ENCODE measurements around the gene MAPRE3.

Gene MAPRE3

DNA sequence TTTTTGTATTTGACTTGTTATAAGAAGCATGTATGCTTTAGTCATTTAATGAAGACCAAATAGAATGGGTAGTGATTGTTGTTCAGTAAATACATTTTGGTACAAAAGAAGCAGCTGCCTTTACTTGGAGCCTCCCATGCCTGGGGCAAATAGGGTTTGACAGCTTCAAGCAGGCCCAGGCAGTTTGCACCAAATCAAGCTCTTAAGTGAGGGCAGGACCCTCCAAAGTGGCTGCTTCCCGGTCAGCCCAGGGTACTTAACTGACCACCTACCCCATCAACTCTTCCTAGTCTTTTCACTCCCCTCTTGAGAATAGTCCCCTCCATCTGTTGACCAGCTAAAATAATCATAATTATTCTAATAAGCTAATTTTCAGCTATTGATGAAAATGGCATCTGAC is 5.2 kb downstream of the MAPRE3 start:
- TF ChIP-seq HDGF (IDR thresholded peaks at IDR 0.05; ENCODE audit: borderline replicate concordance) (no peak), ARNT (IDR thresholded peaks at IDR 0.05) (no peak), CTBP1 (IDR thresholded peaks at IDR 0.05; ENCODE audit: borderline replicate concordance) (no peak), NFRKB (IDR thresholded peaks at IDR 0.05) (no peak), SP1 (IDR thresholded peaks at IDR 0.05) (no peak), FOXM1 (IDR thresholded peaks at IDR 0.05; ENCODE audit: borderline replicate concordance) (no peak), FOXK2 (IDR thresholded peaks at IDR 0.05) (no peak), ZNF384 (IDR thresholded peaks at IDR 0.05) (no peak)
- DNase-seq (ENCODE audit: extremely low spot score): no peak
- CTCF ChIA-PET: interaction anchor here (0.9 kb wide), 1 partner anchor 41 kb away, joined by 3 read pairs; no protein-coding TSS in a partner anchor
- POLR2A ChIA-PET: interaction anchor here (1.0 kb wide), 1 partner anchor 41 kb away, joined by 3 read pairs; no protein-coding TSS in a partner anchor

DNA sequence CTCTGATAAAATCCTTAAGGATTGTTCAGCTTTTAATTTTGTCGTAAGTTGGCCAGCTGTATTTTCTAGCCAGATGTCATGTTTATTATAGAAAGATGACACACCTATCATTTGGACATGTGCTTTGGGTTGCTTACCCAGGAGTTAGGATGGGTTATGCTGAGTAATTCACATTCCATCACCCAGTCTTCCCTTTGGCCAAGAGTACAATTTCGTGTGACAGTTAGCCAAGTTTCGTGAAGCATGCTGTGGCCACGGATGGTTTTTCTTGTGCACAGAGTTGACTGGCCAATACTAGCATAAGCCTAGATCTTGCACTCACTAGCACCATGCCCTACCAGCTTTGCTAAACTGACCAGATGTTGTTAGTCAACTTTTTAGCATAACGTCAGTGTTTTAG is 5.8 kb downstream of the MAPRE3 start:
- ChIA-PET CTCF (interaction anchor here (0.9 kb wide), 1 partner anchor 41 kb away, joined by 3 read pairs; no protein-coding TSS in a partner anchor), POLR2A (interaction anchor here (1.0 kb wide), 1 partner anchor 40 kb away, joined by 3 read pairs; no protein-coding TSS in a partner anchor)
- DNase-seq (ENCODE audit: extremely low spot score): no peak
- TF ChIP-seq, protein P1, sequence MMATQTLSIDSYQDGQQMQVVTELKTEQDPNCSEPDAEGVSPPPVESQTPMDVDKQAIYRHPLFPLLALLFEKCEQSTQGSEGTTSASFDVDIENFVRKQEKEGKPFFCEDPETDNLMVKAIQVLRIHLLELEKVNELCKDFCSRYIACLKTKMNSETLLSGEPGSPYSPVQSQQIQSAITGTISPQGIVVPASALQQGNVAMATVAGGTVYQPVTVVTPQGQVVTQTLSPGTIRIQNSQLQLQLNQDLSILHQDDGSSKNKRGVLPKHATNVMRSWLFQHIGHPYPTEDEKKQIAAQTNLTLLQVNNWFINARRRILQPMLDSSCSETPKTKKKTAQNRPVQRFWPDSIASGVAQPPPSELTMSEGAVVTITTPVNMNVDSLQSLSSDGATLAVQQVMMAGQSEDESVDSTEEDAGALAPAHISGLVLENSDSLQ (IDR thresholded peaks at IDR 0.05): no peak
- no peak for TF ChIP-seq SP1 (IDR thresholded peaks at IDR 0.05)
- TF ChIP-seq CTBP1 (IDR thresholded peaks at IDR 0.05; ENCODE audit: borderline replicate concordance): no peak
- no peak for TF ChIP-seq LEF1 (IDR thresholded peaks at IDR 0.05; ENCODE audit: borderline replicate concordance)
- TF ChIP-seq BHLHE40 (IDR thresholded peaks at IDR 0.05; ENCODE audit: borderline replicate concordance): no peak
- no peak for TF ChIP-seq FOXA1 (IDR thresholded peaks at IDR 0.05)
- TF ChIP-seq SUZ12 (IDR thresholded peaks at IDR 0.05): no peak
- TF ChIP-seq FOXM1 (IDR thresholded peaks at IDR 0.05; ENCODE audit: borderline replicate concordance): no peak
- no peak for TF ChIP-seq HDGF (IDR thresholded peaks at IDR 0.05; ENCODE audit: borderline replicate concordance)

DNA sequence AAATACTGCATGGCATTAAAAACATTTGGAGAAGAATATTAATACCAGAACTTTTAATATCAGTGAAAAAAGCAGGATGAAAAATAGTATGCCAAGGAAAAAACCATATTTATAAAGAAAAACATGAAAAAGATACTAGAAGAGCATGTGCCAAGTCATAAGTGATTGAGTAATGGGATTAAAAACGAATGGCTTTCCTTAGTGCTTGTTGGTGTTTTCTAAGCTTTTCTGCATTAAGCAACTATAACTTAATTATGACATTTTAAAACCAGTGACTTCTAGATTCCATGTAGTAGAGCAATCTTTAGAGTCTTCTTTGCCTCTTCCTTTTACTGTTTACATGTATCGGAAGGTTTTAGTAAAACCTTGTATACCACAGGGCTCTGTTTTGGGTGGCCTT is 6.6 kb downstream of the MAPRE3 start:
- DNase-seq (ENCODE audit: extremely low spot score): no peak
- POLR2A ChIA-PET: no interaction called here
- TF ChIP-seq SUZ12 (IDR thresholded peaks at IDR 0.05) (no peak), L3MBTL2 (conservative IDR thresholded peaks at IDR 0.05) (no peak), CTBP1 (IDR thresholded peaks at IDR 0.05; ENCODE audit: borderline replicate concordance) (no peak)
- TF ChIP-seq, protein P1 (IDR thresholded peaks at IDR 0.05): no peak
- CTCF ChIA-PET: interaction anchor here (0.6 to 1.5 kb wide), 2 partner anchors 15 to 27 kb away, joined by 3 to 5 read pairs; no protein-coding TSS in a partner anchor

DNA sequence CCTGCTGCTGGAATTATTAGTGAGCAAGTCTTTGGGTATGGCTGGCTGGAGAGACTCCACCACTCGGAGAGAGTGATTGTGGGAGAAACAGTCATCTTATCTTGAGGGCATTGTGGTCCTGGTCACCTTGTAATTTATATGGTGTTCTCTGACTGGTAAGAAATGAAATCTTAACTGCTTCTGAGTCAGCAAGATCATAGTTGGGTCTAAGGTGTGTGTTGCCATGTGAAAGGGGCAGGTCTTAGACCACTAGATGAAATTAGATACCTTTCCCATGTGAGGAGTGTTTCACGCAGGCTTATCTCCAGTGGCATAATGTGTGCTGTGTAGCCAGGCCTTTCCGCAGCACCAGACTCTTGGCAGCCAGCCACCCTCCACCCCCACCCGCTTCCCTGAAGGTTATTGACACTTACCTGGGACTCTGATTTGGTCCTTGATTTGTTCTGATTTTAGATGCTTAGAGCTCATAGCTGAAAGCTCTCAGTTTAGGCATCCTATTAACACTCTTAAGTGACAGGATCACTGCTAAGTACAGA is 7.7 kb downstream of the MAPRE3 start:
- peak; percentile 33 for DNase-seq (ENCODE audit: extremely low spot score)
- CTCF ChIA-PET: interaction anchor here (1.5 kb wide), 1 partner anchor 17 kb away, joined by 5 read pairs; no protein-coding TSS in a partner anchor

DNA sequence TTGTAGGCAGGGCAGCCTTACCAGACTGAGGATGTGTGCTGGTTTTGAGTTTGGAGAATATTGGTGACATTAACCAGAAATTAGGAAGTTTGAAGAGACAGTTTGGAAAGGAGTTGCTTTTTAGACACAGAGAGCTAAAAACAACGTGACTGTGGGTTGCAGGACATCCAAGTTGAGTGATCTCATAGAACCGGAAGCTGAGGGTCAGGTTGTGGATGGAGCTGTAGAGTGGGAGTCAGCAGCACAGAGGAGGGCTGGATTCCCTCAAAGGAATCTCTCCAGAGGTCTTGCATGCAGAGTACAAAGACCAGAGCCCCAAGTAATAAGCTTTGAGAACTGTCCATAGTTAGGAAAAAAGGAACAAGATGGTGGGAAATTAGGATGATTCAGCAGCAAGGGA is 9.3 kb downstream of the MAPRE3 start:
- ChIA-PET CTCF (interaction anchor here (0.9 kb wide), 1 partner anchor 18 kb away, joined by 8 read pairs; no protein-coding TSS in a partner anchor), POLR2A (no interaction called here)
- TF ChIP-seq, protein P1 (IDR thresholded peaks at IDR 0.05): no peak
- TF ChIP-seq TARDBP (IDR thresholded peaks at IDR 0.05) (no peak), L3MBTL2 (conservative IDR thresholded peaks at IDR 0.05) (no peak), ARNT (IDR thresholded peaks at IDR 0.05) (no peak), FOXK2 (IDR thresholded peaks at IDR 0.05) (no peak), NFRKB (IDR thresholded peaks at IDR 0.05) (no peak)
- DNase-seq (ENCODE audit: extremely low spot score): no peak

More for the DNA sequence above, 7.7 kb downstream of the MAPRE3 start:
- POLR2A ChIA-PET: no interaction called here
- TF ChIP-seq CTBP1 (IDR thresholded peaks at IDR 0.05; ENCODE audit: borderline replicate concordance) (no peak), BHLHE40 (IDR thresholded peaks at IDR 0.05; ENCODE audit: borderline replicate concordance) (no peak), TARDBP (IDR thresholded peaks at IDR 0.05) (no peak), ELF4 (IDR thresholded peaks at IDR 0.05) (no peak), ZNF384 (IDR thresholded peaks at IDR 0.05) (no peak), FOXA1 (IDR thresholded peaks at IDR 0.05) (no peak)
- TF ChIP-seq, protein P1 (IDR thresholded peaks at IDR 0.05): no peak

DNA sequence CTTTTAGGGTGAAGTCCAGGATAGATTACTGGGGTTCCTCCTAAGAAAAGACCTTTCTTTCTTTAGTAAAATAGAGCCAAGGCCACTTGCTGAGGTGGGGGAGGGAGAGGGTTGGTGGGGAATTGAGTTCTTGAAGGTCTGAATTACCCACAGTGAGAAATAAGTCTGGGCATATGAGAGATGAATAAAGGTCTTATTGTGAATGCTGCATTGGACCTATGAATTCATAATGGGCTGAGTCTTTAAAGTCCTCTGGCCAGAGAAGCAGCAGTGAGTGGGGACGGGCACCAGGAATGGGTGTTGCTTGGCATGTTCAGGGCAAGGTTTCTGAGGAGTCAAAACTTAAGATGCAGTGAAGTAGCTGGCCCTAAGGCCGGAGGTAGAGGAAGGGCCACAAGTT is 10.5 kb downstream of the MAPRE3 start:
- DNase-seq (ENCODE audit: extremely low spot score): no peak
- no peak for TF ChIP-seq FOXA1 (IDR thresholded peaks at IDR 0.05)
- no peak for TF ChIP-seq BHLHE40 (IDR thresholded peaks at IDR 0.05; ENCODE audit: borderline replicate concordance)
- TF ChIP-seq LEF1 (IDR thresholded peaks at IDR 0.05; ENCODE audit: borderline replicate concordance): no peak
- no peak for TF ChIP-seq L3MBTL2 (conservative IDR thresholded peaks at IDR 0.05)
- TF ChIP-seq SP1 (IDR thresholded peaks at IDR 0.05): no peak
- no peak for TF ChIP-seq CTBP1 (IDR thresholded peaks at IDR 0.05; ENCODE audit: borderline replicate concordance)
- TF ChIP-seq HDGF (IDR thresholded peaks at IDR 0.05; ENCODE audit: borderline replicate concordance): no peak
- TF ChIP-seq NFRKB (IDR thresholded peaks at IDR 0.05): no peak
- no peak for TF ChIP-seq ELF4 (IDR thresholded peaks at IDR 0.05)
- TF ChIP-seq FOXK2 (IDR thresholded peaks at IDR 0.05): no peak
- ChIA-PET POLR2A (no interaction called here), CTCF (no interaction called here)

All from HEK293T (cell line).